GM19043 (cell line): ENCODE data around the gene ETV5.
A peak's percentile ranks its signal among the peaks of the same experiment; 100 is the strongest.

Experiments
- ATAC-seq: cut with Tn5 transposase; IDR thresholded peaks from one replicate; pipeline ENCODE4 v1.9.1; 2021; ENCODE audit warnings: low read depth; ENCODE audit not compliant: unreplicated experiment

ETV5 gene

GRCh38 chr3:186124592-186124991 lies 15.7 kb upstream of the ETV5 start:
- no peak for ATAC-seq

DNA sequence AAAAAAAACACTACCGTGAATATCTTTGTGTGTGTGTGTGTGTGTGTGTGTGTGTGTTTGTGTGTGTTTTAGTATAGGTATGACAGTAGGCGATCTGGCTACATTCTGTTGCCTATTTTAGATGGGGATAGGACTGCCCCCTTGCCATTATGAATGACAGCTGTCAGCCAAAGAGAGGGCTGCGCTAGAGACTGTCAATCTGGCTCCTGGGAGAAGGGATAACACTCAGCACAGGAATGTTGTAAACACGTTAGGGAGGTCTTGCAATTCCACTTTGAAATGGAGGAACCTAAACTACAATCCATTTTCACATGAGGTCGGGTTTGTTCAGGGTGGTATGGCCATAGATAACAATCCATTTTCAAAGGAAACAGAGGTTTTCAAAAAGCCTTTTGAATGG lies 14.1 kb upstream of the ETV5 start:
- no peak for ATAC-seq

DNA sequence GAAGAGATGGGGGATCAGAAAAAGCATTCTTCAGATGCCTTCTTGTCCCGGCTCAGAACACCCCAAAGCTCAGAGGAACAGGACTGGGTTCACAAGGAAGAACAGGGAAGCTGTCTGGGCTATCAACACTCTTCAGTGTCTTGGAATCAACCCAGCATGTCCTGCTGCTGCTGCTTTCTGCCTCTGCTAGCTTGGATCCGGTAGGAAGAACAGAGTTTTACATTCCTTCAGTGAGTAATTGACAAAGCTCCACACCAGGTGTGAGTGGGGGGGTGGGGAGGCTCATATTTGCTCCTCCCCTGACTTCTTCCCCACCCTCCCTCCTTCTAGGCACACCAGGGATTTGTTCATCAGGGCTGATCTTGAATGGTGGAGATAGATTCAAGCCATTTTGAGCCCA lies 13.1 kb upstream of the ETV5 start:
- ATAC-seq, result no peak

GRCh38 chr3:186121278-186121677 lies 12.4 kb upstream of the ETV5 start:
- no peak for ATAC-seq

DNA sequence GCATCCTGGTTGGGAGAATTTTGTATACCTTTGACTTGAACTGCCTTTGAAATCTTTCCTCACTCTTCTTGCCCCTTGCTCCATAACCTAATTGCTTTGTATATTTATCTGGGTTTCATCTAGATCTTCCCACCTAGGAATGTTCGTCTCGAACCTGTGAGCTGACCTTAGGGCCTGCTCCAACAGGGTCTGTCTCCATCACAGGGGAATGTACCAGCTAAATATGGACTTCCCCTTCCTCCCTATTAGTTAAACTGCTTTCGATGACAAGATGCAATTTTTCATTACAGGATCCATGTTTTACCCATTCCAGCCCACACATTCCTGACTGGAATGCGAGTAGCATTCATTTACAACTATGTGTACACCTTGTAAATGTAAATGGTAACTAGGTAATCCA lies 10.6 kb upstream of the ETV5 start:
- ATAC-seq, result no peak

GRCh38 chr3:186118692-186119091 lies 9.8 kb upstream of the ETV5 start:
- no peak for ATAC-seq

GRCh38 chr3:186117521-186118134 lies 8.7 kb upstream of the ETV5 start:
- ATAC-seq, result no peak

- ATAC-seq, result no peak
Measured at GRCh38 chr3:186115239-186115996, 6.5 kb upstream of the ETV5 start.

GRCh38 chr3:186110975-186111974 lies 2.4 kb upstream of the ETV5 start:
- no peak for ATAC-seq

GRCh38 chr3:186109897-186110803 lies 1.3 kb upstream of the ETV5 start:
- no peak for ATAC-seq

GRCh38 chr3:186108106-186108940 lies 566 bp downstream of the ETV5 start:
- no peak for ATAC-seq

DNA sequence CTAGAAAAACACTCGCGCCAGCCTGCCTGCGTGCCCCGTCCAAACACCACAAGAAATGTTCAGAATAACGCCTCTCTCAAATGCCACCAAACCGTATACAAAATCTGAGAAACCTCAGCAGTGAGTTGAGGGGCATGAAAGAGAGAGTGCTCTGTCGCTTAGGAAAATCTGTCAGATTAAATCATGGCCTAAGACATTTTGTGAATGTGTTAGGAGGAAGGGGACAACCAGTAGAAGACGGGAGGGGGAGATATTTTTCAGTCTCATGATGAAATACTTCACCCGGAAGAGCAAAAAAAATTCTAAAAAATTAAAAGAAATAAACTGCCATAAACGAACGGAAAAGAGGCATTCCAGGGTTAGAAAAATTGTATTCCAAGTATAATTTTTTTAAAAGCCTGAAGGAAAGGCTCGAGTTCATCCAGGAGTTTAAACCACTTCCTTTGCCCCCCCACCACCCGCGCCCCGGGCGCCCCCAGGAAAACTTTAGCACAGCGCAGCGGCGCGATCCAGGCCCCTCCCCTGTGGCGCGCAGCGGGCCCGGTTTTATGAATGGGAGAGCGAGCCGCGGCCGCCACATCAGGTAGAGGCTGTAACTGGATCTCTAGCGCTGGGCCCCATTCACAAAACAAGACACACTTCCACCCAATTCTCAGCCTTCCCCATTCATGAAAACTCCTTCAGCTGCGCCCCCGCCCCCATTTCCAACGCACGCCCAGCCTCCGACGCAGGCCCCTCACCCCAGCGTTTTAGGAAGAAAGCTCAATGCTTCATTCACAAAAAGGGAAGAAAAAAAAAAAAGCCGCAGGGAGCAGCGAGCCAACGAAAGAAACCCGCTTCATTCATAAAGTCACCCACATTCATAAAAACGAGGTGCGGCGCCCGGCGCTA lies 1.4 kb downstream of the ETV5 start:
- peak; percentile 20 for ATAC-seq

DNA sequence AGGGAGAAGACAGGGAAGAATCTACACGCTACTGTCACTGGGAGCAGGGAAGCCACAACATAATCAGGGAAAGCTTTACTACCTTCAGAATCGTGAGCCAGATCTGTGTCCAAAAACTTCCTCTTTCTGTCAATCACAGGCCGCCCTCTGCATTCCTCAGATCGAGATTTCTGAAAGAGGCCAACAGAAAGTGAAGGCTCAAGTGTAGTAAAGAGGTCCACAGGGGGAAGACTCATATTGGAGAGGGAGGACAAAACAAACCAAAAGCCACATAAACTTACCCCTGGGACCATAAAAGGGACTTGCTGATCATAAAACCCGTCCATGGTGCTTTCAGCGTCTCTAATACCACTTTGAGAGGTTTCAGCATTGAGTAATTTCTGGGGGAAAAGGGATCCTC lies 3.3 kb downstream of the ETV5 start:
- ATAC-seq, result no peak

- no peak for ATAC-seq
Measured at GRCh38 chr3:186102687-186103086, 6.2 kb downstream of the ETV5 start.

GRCh38 chr3:186100398-186100797 lies 8.5 kb downstream of the ETV5 start:
- no peak for ATAC-seq

DNA sequence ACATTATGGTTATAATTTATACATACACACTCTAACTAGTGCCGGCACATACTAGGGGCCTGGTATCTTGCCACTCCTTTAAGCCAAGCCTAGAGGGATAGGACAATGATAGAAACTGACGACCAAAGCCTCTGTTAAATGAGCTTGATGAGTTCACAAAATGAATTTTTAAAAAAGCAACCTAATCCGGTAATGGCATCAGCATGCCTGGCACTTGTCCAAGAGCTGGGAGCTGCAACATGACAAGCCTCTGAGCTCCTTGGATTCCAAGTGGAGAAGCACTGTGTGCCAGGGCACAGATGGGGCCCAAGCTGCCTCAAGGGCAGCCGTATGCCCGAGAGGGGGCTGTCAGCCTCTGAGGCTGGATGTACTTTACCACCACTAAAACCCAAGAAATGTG lies 9.7 kb downstream of the ETV5 start:
- no peak for ATAC-seq

DNA sequence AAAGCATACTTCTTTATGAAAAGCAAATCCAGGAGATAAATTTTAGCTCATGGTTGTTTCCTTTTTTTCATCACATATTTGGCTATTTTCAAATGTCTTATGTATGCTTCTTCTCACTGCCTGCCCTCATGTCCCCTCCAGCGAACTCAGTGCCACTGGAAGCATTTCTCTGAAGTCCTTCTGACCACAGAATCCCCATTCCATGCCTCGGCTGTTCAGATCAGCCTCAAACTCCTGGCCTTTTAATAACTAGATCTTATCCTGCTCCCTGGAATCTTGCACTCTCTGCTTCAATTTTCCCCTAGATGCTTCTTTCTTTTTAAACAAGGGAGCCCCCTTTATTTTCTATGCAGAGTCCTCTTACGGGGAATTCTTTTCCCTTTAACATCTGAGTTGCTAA lies 10.1 kb downstream of the ETV5 start:
- no peak for ATAC-seq

DNA sequence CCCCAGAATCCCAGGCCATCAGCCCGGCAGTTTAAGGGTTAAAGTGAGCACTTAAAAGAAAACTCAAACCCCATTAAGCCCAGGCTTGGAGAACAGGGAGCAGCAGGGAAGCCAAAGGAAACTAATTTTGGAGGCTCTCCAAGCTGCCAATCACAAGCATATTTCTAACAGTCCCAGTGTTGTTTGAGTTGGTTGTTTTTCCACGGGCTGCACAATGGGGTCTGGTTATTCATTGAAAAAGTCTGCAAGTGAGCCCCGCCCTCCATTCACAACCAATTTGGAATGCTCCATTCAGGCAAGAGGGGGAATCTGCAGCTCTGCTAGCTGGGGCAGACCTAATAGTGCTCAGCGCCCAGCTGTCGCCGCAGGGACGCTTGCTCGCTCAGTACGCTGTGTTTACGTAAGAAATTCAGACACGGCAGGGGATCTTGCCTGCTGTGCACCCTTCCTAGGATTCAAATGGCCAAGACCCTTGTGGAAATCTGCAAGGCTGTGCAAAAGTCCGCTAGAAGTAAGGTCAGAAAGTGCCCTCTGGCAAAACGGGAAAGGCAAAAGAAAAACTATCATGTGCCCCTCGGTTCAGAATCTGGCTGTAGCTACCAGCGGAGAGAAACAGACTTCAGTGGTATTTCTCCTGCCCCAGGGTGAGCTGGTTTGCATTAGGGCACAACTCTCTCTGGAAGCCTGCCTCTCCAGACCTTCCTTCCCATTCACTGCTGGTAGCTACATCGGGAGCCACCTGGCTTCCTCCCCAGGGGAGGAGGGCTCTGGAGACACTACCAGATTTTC lies 11.0 kb downstream of the ETV5 start:
- no peak for ATAC-seq
